Measurements from ENCODE around the gene FBXO28. TPM values are rescaled to one million over a fixed set of nuclear protein-coding genes. Genes with fewer than 3 reads are reported as not detected.

Gene FBXO28
- total RNA-seq, 1 experiment from 2014 or later, result 36.6 TPM

DNA sequence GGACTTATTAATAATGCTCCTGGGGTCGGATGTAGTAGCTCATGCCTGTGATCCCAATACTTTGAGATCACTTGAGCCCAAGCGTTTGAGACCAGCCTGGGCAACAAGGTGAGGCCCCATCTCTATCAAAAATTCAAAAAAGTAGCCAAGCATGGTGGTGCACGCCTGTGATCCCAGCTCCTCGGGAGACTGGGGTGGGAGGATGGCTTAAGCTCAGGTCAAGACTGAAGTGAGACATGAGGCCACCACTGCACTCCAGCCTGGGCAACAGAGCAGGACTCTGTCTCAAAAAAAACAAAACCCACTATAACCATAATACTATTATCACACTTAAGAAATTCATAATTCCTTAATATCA lies 67.5 kb downstream of the FBXO28 start:
- no peak for DNase-seq (ENCODE audit: low read depth, low spot score)
- intact Hi-C loops (cut with micrococcal nuclease; ENCODE audit: unreplicated experiment) (loop anchor here (10.0 kb wide), 1 partner anchor 153 kb away; the partner anchor contains the start of gene NVL), in situ Hi-C loops (cut with HindIII; ENCODE audit: low pct_unique_long_range_greater_than_20kb, low sequenced_read_pairs) (no loop called here)
- BruUV-seq (replicated peaks), result no TSS peak
- H3K27me3 ChIP-seq (ENCODE audit: control insufficient read depth, insufficient read depth, low read length), result no peaks in the 10 kb centered on the region
- ChIA-PET POLR2A (interaction anchor here (0.6 kb wide), 1 partner anchor 35 kb away, joined by 3 read pairs; no protein-coding TSS in a partner anchor), CTCF (no interaction called here)
- 0 out of 2 replicates have a peak, but pooled peaks cover 6% of the 10 kb centered on the region for H3K4me1 ChIP-seq (ENCODE audit: control insufficient read depth, insufficient read depth, low read length)
- H3K4me3 ChIP-seq (ENCODE audit: low read depth in 2 of 2, low read length in 2 of 2), result no peak overlapping the region
- H3K36me3 ChIP-seq (ENCODE audit: control insufficient read depth, insufficient read depth, low read length), result no peaks in the 10 kb centered on the region; the same call in 1 of the 2 replicates
- TF ChIP-seq, protein P1, sequence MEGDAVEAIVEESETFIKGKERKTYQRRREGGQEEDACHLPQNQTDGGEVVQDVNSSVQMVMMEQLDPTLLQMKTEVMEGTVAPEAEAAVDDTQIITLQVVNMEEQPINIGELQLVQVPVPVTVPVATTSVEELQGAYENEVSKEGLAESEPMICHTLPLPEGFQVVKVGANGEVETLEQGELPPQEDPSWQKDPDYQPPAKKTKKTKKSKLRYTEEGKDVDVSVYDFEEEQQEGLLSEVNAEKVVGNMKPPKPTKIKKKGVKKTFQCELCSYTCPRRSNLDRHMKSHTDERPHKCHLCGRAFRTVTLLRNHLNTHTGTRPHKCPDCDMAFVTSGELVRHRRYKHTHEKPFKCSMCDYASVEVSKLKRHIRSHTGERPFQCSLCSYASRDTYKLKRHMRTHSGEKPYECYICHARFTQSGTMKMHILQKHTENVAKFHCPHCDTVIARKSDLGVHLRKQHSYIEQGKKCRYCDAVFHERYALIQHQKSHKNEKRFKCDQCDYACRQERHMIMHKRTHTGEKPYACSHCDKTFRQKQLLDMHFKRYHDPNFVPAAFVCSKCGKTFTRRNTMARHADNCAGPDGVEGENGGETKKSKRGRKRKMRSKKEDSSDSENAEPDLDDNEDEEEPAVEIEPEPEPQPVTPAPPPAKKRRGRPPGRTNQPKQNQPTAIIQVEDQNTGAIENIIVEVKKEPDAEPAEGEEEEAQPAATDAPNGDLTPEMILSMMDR (IDR thresholded peaks at IDR 0.05), result no peak
- TF ChIP-seq POLR2AphosphoS5 (IDR thresholded peaks at IDR 0.05; ENCODE audit: low read depth, low read length) (no peak), SIN3A (IDR thresholded peaks at IDR 0.05; ENCODE audit: borderline replicate concordance, insufficient read depth, low read depth, low read length) (no peak), TCF7L2 (IDR thresholded peaks at IDR 0.05; ENCODE audit: low read depth, low read length) (no peak)
- TF ChIP-seq, protein P2, sequence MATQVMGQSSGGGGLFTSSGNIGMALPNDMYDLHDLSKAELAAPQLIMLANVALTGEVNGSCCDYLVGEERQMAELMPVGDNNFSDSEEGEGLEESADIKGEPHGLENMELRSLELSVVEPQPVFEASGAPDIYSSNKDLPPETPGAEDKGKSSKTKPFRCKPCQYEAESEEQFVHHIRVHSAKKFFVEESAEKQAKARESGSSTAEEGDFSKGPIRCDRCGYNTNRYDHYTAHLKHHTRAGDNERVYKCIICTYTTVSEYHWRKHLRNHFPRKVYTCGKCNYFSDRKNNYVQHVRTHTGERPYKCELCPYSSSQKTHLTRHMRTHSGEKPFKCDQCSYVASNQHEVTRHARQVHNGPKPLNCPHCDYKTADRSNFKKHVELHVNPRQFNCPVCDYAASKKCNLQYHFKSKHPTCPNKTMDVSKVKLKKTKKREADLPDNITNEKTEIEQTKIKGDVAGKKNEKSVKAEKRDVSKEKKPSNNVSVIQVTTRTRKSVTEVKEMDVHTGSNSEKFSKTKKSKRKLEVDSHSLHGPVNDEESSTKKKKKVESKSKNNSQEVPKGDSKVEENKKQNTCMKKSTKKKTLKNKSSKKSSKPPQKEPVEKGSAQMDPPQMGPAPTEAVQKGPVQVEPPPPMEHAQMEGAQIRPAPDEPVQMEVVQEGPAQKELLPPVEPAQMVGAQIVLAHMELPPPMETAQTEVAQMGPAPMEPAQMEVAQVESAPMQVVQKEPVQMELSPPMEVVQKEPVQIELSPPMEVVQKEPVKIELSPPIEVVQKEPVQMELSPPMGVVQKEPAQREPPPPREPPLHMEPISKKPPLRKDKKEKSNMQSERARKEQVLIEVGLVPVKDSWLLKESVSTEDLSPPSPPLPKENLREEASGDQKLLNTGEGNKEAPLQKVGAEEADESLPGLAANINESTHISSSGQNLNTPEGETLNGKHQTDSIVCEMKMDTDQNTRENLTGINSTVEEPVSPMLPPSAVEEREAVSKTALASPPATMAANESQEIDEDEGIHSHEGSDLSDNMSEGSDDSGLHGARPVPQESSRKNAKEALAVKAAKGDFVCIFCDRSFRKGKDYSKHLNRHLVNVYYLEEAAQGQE (IDR thresholded peaks at IDR 0.05; ENCODE audit: insufficient read depth in 1 of 2, low read depth in 2 of 2, low read length in 1 of 2), result no peak
- H3K27ac ChIP-seq (ENCODE audit: low read length), result no peak overlapping the region
- no peaks in the 10 kb centered on the region for H3K9me3 ChIP-seq (ENCODE audit: control insufficient read depth, insufficient read depth, low read depth, low read length)
- no peak for ATAC-seq

DNA sequence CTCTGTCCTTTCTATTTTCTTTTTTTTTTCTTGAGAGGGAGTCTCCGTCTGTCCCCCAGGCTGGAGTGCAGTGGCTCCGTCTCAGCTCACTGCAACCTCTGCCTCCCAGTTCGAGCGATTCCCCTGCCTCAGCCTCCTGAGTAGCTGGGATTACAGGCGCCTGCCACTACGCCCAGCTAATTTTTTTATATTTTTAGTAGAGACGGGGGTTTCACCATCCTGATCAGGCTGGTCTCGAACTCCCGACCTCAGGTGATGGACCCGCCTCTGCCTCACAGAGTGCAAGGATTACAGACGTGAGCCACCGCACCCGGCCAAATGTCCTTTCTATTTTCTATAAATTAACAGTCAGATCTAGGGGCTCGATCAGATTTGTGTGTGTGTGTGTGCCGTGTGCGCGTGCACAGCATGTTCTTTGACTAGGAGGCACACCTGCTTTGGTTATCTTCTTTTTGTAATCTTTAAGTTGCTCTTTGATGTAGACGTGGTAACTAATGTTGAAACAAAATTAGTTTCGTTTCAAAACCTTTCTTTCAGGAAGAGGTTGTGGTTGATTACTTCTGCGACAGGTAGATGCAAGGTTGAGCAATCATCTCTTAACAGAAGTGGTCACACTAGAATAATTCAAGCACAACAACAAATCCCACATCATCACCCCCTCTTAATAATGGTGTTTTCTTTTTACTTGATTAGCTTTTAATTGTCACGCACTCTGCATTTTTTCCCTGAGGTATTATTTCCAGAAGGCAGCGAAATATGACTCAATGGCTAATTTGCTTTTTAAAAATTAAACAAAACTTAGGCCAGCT lies 68.3 kb downstream of the FBXO28 start:
- no peak for DNase-seq (ENCODE audit: low read depth, low spot score)
- ATAC-seq, result no peak
- TF ChIP-seq, protein P1 (IDR thresholded peaks at IDR 0.05), result no peak
- TF ChIP-seq POLR2AphosphoS5 (IDR thresholded peaks at IDR 0.05; ENCODE audit: low read depth, low read length), result no peak
- TF ChIP-seq SIN3A (IDR thresholded peaks at IDR 0.05; ENCODE audit: borderline replicate concordance, insufficient read depth, low read depth, low read length), result no peak
- TF ChIP-seq, protein P2 (IDR thresholded peaks at IDR 0.05; ENCODE audit: insufficient read depth in 1 of 2, low read depth in 2 of 2, low read length in 1 of 2), result no peak
- TF ChIP-seq TCF7L2 (IDR thresholded peaks at IDR 0.05; ENCODE audit: low read depth, low read length), result no peak; the same call in 1 of the 2 replicates
- Histone ChIP-seq H3K4me1 (ENCODE audit: control insufficient read depth, insufficient read depth, low read length) (0 out of 2 replicates have a peak, but pooled peaks cover 6% of the 10 kb centered on the region), H3K27ac (ENCODE audit: low read length) (peak overlapping the region; percentile 88), H3K4me3 (ENCODE audit: low read depth in 2 of 2, low read length in 2 of 2) (peak overlapping the region; percentile 81 to 87), H3K9me3 (ENCODE audit: control insufficient read depth, insufficient read depth, low read depth, low read length) (no peaks in the 10 kb centered on the region), H3K27me3 (ENCODE audit: control insufficient read depth, insufficient read depth, low read length) (no peaks in the 10 kb centered on the region), H3K36me3 (ENCODE audit: control insufficient read depth, insufficient read depth, low read length) (no peaks in the 10 kb centered on the region; the same call in 1 of the 2 replicates)
- ChIA-PET CTCF (no interaction called here), POLR2A (interaction anchor here (0.6 to 0.7 kb wide), 5 partner anchors 14 to 475 kb away, joined by 3 to 17 read pairs (median 8); no protein-coding TSS in a partner anchor)
- BruUV-seq (replicated peaks), result TSS peak; percentile 84
- in situ Hi-C loops (cut with HindIII; ENCODE audit: low pct_unique_long_range_greater_than_20kb, low sequenced_read_pairs) (no loop called here), intact Hi-C loops (cut with micrococcal nuclease; ENCODE audit: unreplicated experiment) (loop anchor here (10.0 kb wide), 1 partner anchor 153 kb away; the partner anchor contains the start of gene NVL)

Measured in Panc1 (cell line).